HCT116 (cell line): Measurements from ENCODE around the gene MMP10. TPM values are rescaled to one million over a fixed set of nuclear protein-coding genes. Genes with fewer than 3 reads are reported as not detected.

Experiments
- ATAC-seq: fragments of 200-7000 bp; cut with Tn5 transposase; 2 replicates; pipeline ENCODE4 v1.9.1; 2020; ENCODE audit warnings: mild to moderate bottlenecking, moderate library complexity
- BruUV-seq: library from RNA; stranded (reverse); fragments of 400-500 nt; replicated peaks from 2 replicates; lab custom pipeline; 2021; lab: Mats Ljungman, UMichigan
- CTCF ChIA-PET: fragments of 300-600 bp; sonication (Branson Sonifier 250); formaldehyde crosslinking; loops from one replicate; lab custom pipeline; 2021; ENCODE audit warnings: antibody characterized with exemption; lab: Charles Lee
- POLR2A ChIA-PET: fragments of 300-600, 350-600 bp; sonication (Branson Sonifier 250); formaldehyde crosslinking; loops from one replicate; lab custom pipeline; 2021; ENCODE audit warnings: antibody characterized with exemption; lab: Charles Lee
- RAD21 ChIA-PET, 2 experiments: fragments of 300-600 bp; sonication (Branson Sonifier 250); formaldehyde crosslinking; loops; one replicate each; lab custom pipeline; 2023; ENCODE audit warnings: low total read pairs in 2 of 2; ENCODE audit not compliant: uncharacterized antibody in 2 of 2, unreplicated experiment in 2 of 2, low non-redundant PET in 1 of 2; lab: Charles Lee
- DNase-seq: peaks from one replicate; pipeline ENCODE4 v3.0.0-alpha.2; 2010; ENCODE audit warnings: low read depth, low spot score
- H2AFZ ChIP-seq: fragments of 200-600 bp; shearing (Covaris generic), sonication (generic); 2 replicates; pipeline ENCODE4 v1.6.1; 2017; ENCODE audit warnings: low read depth, mixed run types, mixed read lengths, antibody characterized with exemption, low read length; ENCODE audit not compliant: poor library complexity, severe bottlenecking
- H3K27ac ChIP-seq: 2 replicates; pipeline ENCODE4 v1.5.1; 2012; ENCODE audit warnings: low read depth, low read length
- H3K27me3 ChIP-seq: fragments of 200-600 bp; sonication (generic); 2 replicates; pipeline ENCODE4 v1.6.1; 2016; ENCODE audit warnings: mixed run types, low read length, mixed read lengths; ENCODE audit not compliant: insufficient read depth
- H3K36me3 ChIP-seq, 2 experiments: fragments of 200-500 bp in 1 of 2; fragments of 200-600 bp in 1 of 2; sonication (Bioruptor generic) in 1 of 2; sonication (generic) in 1 of 2; 2 replicates each; pipeline versions ENCODE4 v1.5.1 to v1.6.1; 2014 to 2016; ENCODE audit warnings: low read length in 2 of 2, inconsistent platforms in 1 of 2, mixed read lengths in 1 of 2, mixed run types in 1 of 2; ENCODE audit not compliant: insufficient read depth in 2 of 2, control insufficient read depth in 1 of 2
- H3K4me1 ChIP-seq, 2 experiments: fragments of 200-600 bp in 1 of 2; sonication (generic) in 1 of 2; 2 replicates each; pipeline versions ENCODE4 v1.5.1 to v1.6.1; 2012 to 2017; ENCODE audit warnings: low read length in 2 of 2, inconsistent platforms in 1 of 2, mild to moderate bottlenecking in 1 of 2, mixed read lengths in 1 of 2, mixed run types in 1 of 2, moderate library complexity in 1 of 2; ENCODE audit not compliant: insufficient read depth in 2 of 2, control insufficient read depth in 1 of 2
- H3K4me2 ChIP-seq: fragments of 200-600 bp; sonication (generic); 2 replicates; pipeline ENCODE4 v1.6.1; 2017; ENCODE audit warnings: mixed run types, low read length, mixed read lengths
- H3K4me3 ChIP-seq, 2 experiments: fragments of 200-600 bp in 1 of 2; sonication (generic) in 1 of 2; replicated peaks in 1 of 2; 2 replicates each; pipeline ENCODE4 v1.5.1; 2011 to 2016; ENCODE audit warnings: low read length in 2 of 2, control low read depth in 1 of 2, low read depth in 1 of 2, mild to moderate bottlenecking in 1 of 2, mixed read lengths in 1 of 2, mixed run types in 1 of 2
- H3K79me2 ChIP-seq: fragments of 200-600 bp; sonication (generic); 2 replicates; pipeline ENCODE4 v1.6.1; 2017; ENCODE audit warnings: mild to moderate bottlenecking, mixed run types, low read length, moderate library complexity, mixed read lengths; ENCODE audit not compliant: insufficient read depth
- H3K9ac ChIP-seq: fragments of 200-600 bp; sonication (generic); 2 replicates; pipeline ENCODE4 v1.6.1; 2016; ENCODE audit warnings: low read length, mixed read lengths
- H3K9me2 ChIP-seq: fragments of 200-600 bp; sonication (generic), shearing (Covaris generic); 2 replicates; pipeline ENCODE4 v1.6.1; 2017; ENCODE audit warnings: mixed run types, mild to moderate bottlenecking, moderate library complexity; ENCODE audit not compliant: insufficient read depth
- H3K9me3 ChIP-seq, 2 experiments: fragments of 200-500 bp in 1 of 2; fragments of 200-600 bp in 1 of 2; sonication (Bioruptor generic) in 1 of 2; sonication (generic) in 1 of 2; 2 replicates each; pipeline ENCODE4 v1.6.1; 2014 to 2017; ENCODE audit warnings: low read length in 2 of 2, mixed read lengths in 2 of 2, inconsistent platforms in 1 of 2, low read depth in 1 of 2, mild to moderate bottlenecking in 1 of 2, mixed run types in 1 of 2, moderate library complexity in 1 of 2; ENCODE audit not compliant: control insufficient read depth in 1 of 2, insufficient read depth in 1 of 2
- H4K20me1 ChIP-seq: fragments of 200-600 bp; sonication (generic), shearing (Covaris generic); 2 replicates; pipeline ENCODE4 v1.6.1; 2017; ENCODE audit warnings: mixed run types, mild to moderate bottlenecking, moderate library complexity; ENCODE audit not compliant: insufficient read depth
- ATF3 ChIP-seq: IDR thresholded peaks from 2 replicates; pipeline ENCODE4 v1.6.1; 2012
- CEBPB ChIP-seq: IDR thresholded peaks from 2 replicates; pipeline ENCODE4 v1.6.1; 2012; ENCODE audit warnings: low read depth
- CTCF ChIP-seq, 3 experiments: fragments of 200-600 bp in 1 of 3; sonication (generic) in 1 of 3; IDR thresholded peaks in 2 of 3; conservative IDR thresholded peaks in 1 of 3; 2 replicates each; pipeline ENCODE4 v1.5.1; 2012 to 2017; ENCODE audit warnings: low read depth in 2 of 3, low read length in 2 of 3, antibody characterized with exemption in 1 of 3, borderline replicate concordance in 1 of 3, control low read depth in 1 of 3, mild to moderate bottlenecking in 1 of 3, mixed read lengths in 1 of 3, mixed run types in 1 of 3, moderate library complexity in 1 of 3; ENCODE audit not compliant: insufficient read depth in 1 of 3
- EGR1 ChIP-seq: IDR thresholded peaks from 2 replicates; pipeline ENCODE4 v1.6.1; 2012; ENCODE audit warnings: low read depth
- EZH2phosphoT487 ChIP-seq: fragments of 200-600 bp; IDR thresholded peaks from 2 replicates; pipeline ENCODE4 v1.6.1; 2018; ENCODE audit warnings: antibody characterized with exemption, borderline replicate concordance
- FOSL1 ChIP-seq: IDR thresholded peaks from 2 replicates; pipeline ENCODE4 v1.6.1; 2012; ENCODE audit warnings: low read depth
- JUND ChIP-seq: IDR thresholded peaks from 2 replicates; pipeline ENCODE4 v1.6.1; 2012
- MAX ChIP-seq: IDR thresholded peaks from 2 replicates; pipeline ENCODE4 v1.6.1; 2012
- POLR2A ChIP-seq: IDR thresholded peaks from 2 replicates; pipeline ENCODE4 v1.7.0; 2011; ENCODE audit warnings: borderline replicate concordance; ENCODE audit not compliant: insufficient read depth, insufficient read length; ENCODE audit errors: extremely low read depth
- RAD21 ChIP-seq: IDR thresholded peaks from 2 replicates; pipeline ENCODE4 v1.6.1; 2012; ENCODE audit warnings: low read depth, mild to moderate bottlenecking
- TCF7L2 ChIP-seq: IDR thresholded peaks from 2 replicates; pipeline ENCODE4 v1.7.0; 2011; ENCODE audit warnings: borderline replicate concordance, inconsistent platforms; ENCODE audit not compliant: insufficient read depth, insufficient read length; ENCODE audit errors: extremely low read depth
- YY1 ChIP-seq: IDR thresholded peaks from 2 replicates; pipeline ENCODE4 v1.6.1; 2011; ENCODE audit warnings: low read length, low read depth, moderate library complexity, mild to moderate bottlenecking; ENCODE audit not compliant: insufficient replicate concordance; ENCODE audit errors: extremely low read depth
- intact Hi-C: fragments of 100-400 bp; cut with micrococcal nuclease; formaldehyde crosslinking; loops from 2 replicates; pipeline ENCODE4 v1.10.0; 2022
- total RNA-seq: library from RNA; stranded (reverse); gene quantifications from one replicate; pipeline ENCODE4 v1.2.1, GENCODE V29; 2021; ENCODE audit not compliant: unreplicated experiment

MMP10 gene
- total RNA-seq, 1 experiment from 2014 or later, result not detected

GRCh38 chr11:102793677-102794290 lies 13.4 kb upstream of the MMP10 start:
- RAD21 ChIA-PET, result no interaction called here
- Histone ChIP-seq H4K20me1 (no peaks in the 10 kb centered on the region), H3K4me2 (no peak overlapping the region), H3K4me3 (no peak overlapping the region), H3K27ac (no peak overlapping the region), H3K79me2 (no peaks in the 10 kb centered on the region), H3K9ac (no peak overlapping the region), H3K9me2 (no peaks in the 10 kb centered on the region), H3K9me3 (no peaks in the 10 kb centered on the region), H3K4me1 (no peaks in the 10 kb centered on the region), H3K27me3 (no peaks in the 10 kb centered on the region), H3K36me3 (no peaks in the 10 kb centered on the region), H2AFZ (peak overlapping the region; percentile 14)
- ATAC-seq (no peak), DNase-seq (no peak)
- POLR2A ChIA-PET, result no interaction called here
- intact Hi-C loops, result no loop called here
- TF ChIP-seq JUND, result no peak
- TF ChIP-seq YY1, result no peak
- no peak for TF ChIP-seq CEBPB
- no peak for TF ChIP-seq TCF7L2
- TF ChIP-seq MAX, result no peak
- no peak for TF ChIP-seq FOSL1
- no peak for TF ChIP-seq POLR2A
- no peak for TF ChIP-seq EGR1
- no peak for TF ChIP-seq EZH2phosphoT487
- TF ChIP-seq RAD21, result no peak
- TF ChIP-seq ATF3, result no peak
- TF ChIP-seq CTCF (IDR thresholded peaks at IDR 0.05 in 2 of 3, conservative IDR thresholded peaks at IDR 0.05 in 1 of 3; ENCODE audit: borderline replicate concordance in 1 of 3, insufficient read depth in 1 of 3, low read depth in 2 of 3, low read length in 2 of 3), result no peak
- CTCF ChIA-PET, result no interaction called here
- BruUV-seq, result no TSS peak
